ENCODE measurements around the gene FGD3.

FGD3 gene

GRCh38 chr9:93022721-93023520 lies 75.6 kb downstream of the FGD3 start:
- ChIA-PET POLR2A (no interaction called here), CTCF (no interaction called here)
- no peak for DNase-seq (ENCODE audit: extremely low spot score)
- no peak for TF ChIP-seq BHLHE40 (IDR thresholded peaks at IDR 0.05; ENCODE audit: borderline replicate concordance)
- TF ChIP-seq SUZ12 (IDR thresholded peaks at IDR 0.05) = no peak
- TF ChIP-seq ARNT (IDR thresholded peaks at IDR 0.05) = no peak
- no peak for TF ChIP-seq TARDBP (IDR thresholded peaks at IDR 0.05)
- TF ChIP-seq, protein P1, sequence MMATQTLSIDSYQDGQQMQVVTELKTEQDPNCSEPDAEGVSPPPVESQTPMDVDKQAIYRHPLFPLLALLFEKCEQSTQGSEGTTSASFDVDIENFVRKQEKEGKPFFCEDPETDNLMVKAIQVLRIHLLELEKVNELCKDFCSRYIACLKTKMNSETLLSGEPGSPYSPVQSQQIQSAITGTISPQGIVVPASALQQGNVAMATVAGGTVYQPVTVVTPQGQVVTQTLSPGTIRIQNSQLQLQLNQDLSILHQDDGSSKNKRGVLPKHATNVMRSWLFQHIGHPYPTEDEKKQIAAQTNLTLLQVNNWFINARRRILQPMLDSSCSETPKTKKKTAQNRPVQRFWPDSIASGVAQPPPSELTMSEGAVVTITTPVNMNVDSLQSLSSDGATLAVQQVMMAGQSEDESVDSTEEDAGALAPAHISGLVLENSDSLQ (IDR thresholded peaks at IDR 0.05) = no peak
- TF ChIP-seq FOXA1 (IDR thresholded peaks at IDR 0.05) = no peak
- no peak for TF ChIP-seq FOXK2 (IDR thresholded peaks at IDR 0.05)
- no peak for TF ChIP-seq L3MBTL2 (conservative IDR thresholded peaks at IDR 0.05)
- TF ChIP-seq CTBP1 (IDR thresholded peaks at IDR 0.05; ENCODE audit: borderline replicate concordance) = no peak
- TF ChIP-seq FOXM1 (IDR thresholded peaks at IDR 0.05; ENCODE audit: borderline replicate concordance) = no peak
- TF ChIP-seq ZNF384 (IDR thresholded peaks at IDR 0.05) = no peak
- TF ChIP-seq ELF4 (IDR thresholded peaks at IDR 0.05) = no peak
- TF ChIP-seq HDGF (IDR thresholded peaks at IDR 0.05; ENCODE audit: borderline replicate concordance) = no peak
- no peak for TF ChIP-seq LEF1 (IDR thresholded peaks at IDR 0.05; ENCODE audit: borderline replicate concordance)

- CTCF ChIA-PET = no interaction called here
- POLR2A ChIA-PET = no interaction called here
- no peak for TF ChIP-seq SP1 (IDR thresholded peaks at IDR 0.05)
- no peak for TF ChIP-seq L3MBTL2 (conservative IDR thresholded peaks at IDR 0.05)
- TF ChIP-seq ELF4 (IDR thresholded peaks at IDR 0.05) = no peak
- no peak for TF ChIP-seq FOXA1 (IDR thresholded peaks at IDR 0.05)
- no peak for TF ChIP-seq LEF1 (IDR thresholded peaks at IDR 0.05; ENCODE audit: borderline replicate concordance)
- TF ChIP-seq FOXK2 (IDR thresholded peaks at IDR 0.05) = no peak
- TF ChIP-seq SUZ12 (IDR thresholded peaks at IDR 0.05) = no peak
- TF ChIP-seq CTBP1 (IDR thresholded peaks at IDR 0.05; ENCODE audit: borderline replicate concordance) = no peak
- no peak for TF ChIP-seq ARNT (IDR thresholded peaks at IDR 0.05)
- no peak for TF ChIP-seq NFRKB (IDR thresholded peaks at IDR 0.05)
- TF ChIP-seq BHLHE40 (IDR thresholded peaks at IDR 0.05; ENCODE audit: borderline replicate concordance) = no peak
- no peak for TF ChIP-seq TARDBP (IDR thresholded peaks at IDR 0.05)
- no peak for DNase-seq (ENCODE audit: extremely low spot score)
These were observed 76.1 kb downstream of the FGD3 start for GRCh38 chr9:93023521-93023815.

DNA sequence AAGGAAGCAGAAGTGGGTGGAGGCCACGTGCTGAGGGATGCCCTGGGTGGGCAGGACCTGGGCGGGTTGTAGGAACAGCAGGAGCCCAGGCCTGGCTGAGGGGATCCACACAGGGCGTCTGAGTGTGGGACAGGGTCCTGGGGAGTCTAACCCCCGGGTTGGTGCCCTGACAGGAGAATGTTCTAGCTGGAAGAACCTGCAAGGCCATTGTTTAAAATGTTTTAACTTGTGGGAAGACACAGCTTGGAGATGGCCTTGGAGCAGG lies 77.3 kb downstream of the FGD3 start:
- POLR2A ChIA-PET = no interaction called here
- TF ChIP-seq LEF1 (IDR thresholded peaks at IDR 0.05; ENCODE audit: borderline replicate concordance) (no peak), TARDBP (IDR thresholded peaks at IDR 0.05) (no peak), ZNF384 (IDR thresholded peaks at IDR 0.05) (no peak), L3MBTL2 (conservative IDR thresholded peaks at IDR 0.05) (no peak), CTBP1 (IDR thresholded peaks at IDR 0.05; ENCODE audit: borderline replicate concordance) (no peak)
- DNase-seq (ENCODE audit: extremely low spot score) = no peak
- CTCF ChIA-PET = interaction anchor here (1.7 kb wide), 1 partner anchor 21 kb away, joined by 4 read pairs; no protein-coding TSS in a partner anchor

- DNase-seq (ENCODE audit: extremely low spot score) = no peak
- CTCF ChIA-PET = interaction anchor here (1.7 kb wide), 1 partner anchor 22 kb away, joined by 4 read pairs; no protein-coding TSS in a partner anchor
- TF ChIP-seq NFRKB (IDR thresholded peaks at IDR 0.05) (no peak), ELF4 (IDR thresholded peaks at IDR 0.05) (no peak), CTBP1 (IDR thresholded peaks at IDR 0.05; ENCODE audit: borderline replicate concordance) (no peak), SP1 (IDR thresholded peaks at IDR 0.05) (no peak), BHLHE40 (IDR thresholded peaks at IDR 0.05; ENCODE audit: borderline replicate concordance) (no peak), SUZ12 (IDR thresholded peaks at IDR 0.05) (no peak), LEF1 (IDR thresholded peaks at IDR 0.05; ENCODE audit: borderline replicate concordance) (no peak), TARDBP (IDR thresholded peaks at IDR 0.05) (no peak), FOXK2 (IDR thresholded peaks at IDR 0.05) (no peak), FOXA1 (IDR thresholded peaks at IDR 0.05) (no peak), HDGF (IDR thresholded peaks at IDR 0.05; ENCODE audit: borderline replicate concordance) (no peak), ZNF384 (IDR thresholded peaks at IDR 0.05) (no peak), L3MBTL2 (conservative IDR thresholded peaks at IDR 0.05) (no peak), FOXM1 (IDR thresholded peaks at IDR 0.05; ENCODE audit: borderline replicate concordance) (no peak), ARNT (IDR thresholded peaks at IDR 0.05) (no peak)
- TF ChIP-seq, protein P1 (IDR thresholded peaks at IDR 0.05) = no peak
- POLR2A ChIA-PET = no interaction called here
These were observed 77.8 kb downstream of the FGD3 start for GRCh38 chr9:93024986-93025630.

DNA sequence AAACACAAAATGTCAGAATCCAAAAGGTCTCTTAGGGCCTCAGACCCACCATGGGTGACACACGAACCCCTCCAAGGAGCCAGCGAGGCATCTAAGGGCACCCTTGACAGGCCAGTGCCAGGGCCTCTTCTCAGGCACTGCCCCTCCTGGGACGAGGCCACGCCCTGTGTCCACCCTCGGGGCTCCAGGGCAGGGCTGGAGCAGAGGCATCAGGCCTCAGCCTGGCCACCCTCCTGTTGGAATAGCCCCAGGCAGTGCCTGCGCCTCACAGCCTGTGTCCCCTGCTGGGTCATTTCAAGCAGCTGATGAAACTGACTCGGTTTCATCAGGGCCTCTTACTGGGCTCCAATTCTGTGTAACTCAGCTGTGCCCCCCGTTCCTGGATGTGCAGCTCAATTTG lies 78.4 kb downstream of the FGD3 start:
- CTCF ChIA-PET = interaction anchor here (1.7 kb wide), 1 partner anchor 22 kb away, joined by 4 read pairs; no protein-coding TSS in a partner anchor
- TF ChIP-seq ELF4 (IDR thresholded peaks at IDR 0.05) (no peak), SUZ12 (IDR thresholded peaks at IDR 0.05) (no peak), LEF1 (IDR thresholded peaks at IDR 0.05; ENCODE audit: borderline replicate concordance) (no peak), FOXM1 (IDR thresholded peaks at IDR 0.05; ENCODE audit: borderline replicate concordance) (no peak), L3MBTL2 (conservative IDR thresholded peaks at IDR 0.05) (no peak), FOXA1 (IDR thresholded peaks at IDR 0.05) (no peak), ARNT (IDR thresholded peaks at IDR 0.05) (no peak)
- TF ChIP-seq, protein P1 (IDR thresholded peaks at IDR 0.05) = no peak
- DNase-seq (ENCODE audit: extremely low spot score) = no peak
- POLR2A ChIA-PET = no interaction called here

- CTCF ChIA-PET = no interaction called here
- DNase-seq (ENCODE audit: extremely low spot score) = no peak
- POLR2A ChIA-PET = no interaction called here
- TF ChIP-seq FOXA1 (IDR thresholded peaks at IDR 0.05) = no peak
These were observed 79.3 kb downstream of the FGD3 start for GRCh38 chr9:93026640-93027039.

All from HEK293T (cell line).